Motor neuron (in vitro differentiated cells): ENCODE results near the gene IGF1R. TPM values are rescaled to one million over a fixed set of nuclear protein-coding genes. Genes with fewer than 3 reads are reported as not detected.
A peak's percentile ranks its signal among the peaks of the same experiment; 100 is the strongest.

Experiments used
- ATAC-seq, 8 experiments: fragments of 200-7000 bp; cut with Tn5 transposase; replicated peaks in 6 of 8; 2 replicates each; pipeline ENCODE4 v1.8.0; 2021; ENCODE audit warnings: mild to moderate bottlenecking in 8 of 8, moderate library complexity in 8 of 8
- H3K27ac ChIP-seq, 2 donors: fragments of 250-450 bp; sonication (Bioruptor Pico); 2 replicates each; pipeline ENCODE4 v1.9.0; 2021; ENCODE audit warnings: antibody characterized with exemption in 2 of 2, mild to moderate bottlenecking in 2 of 2, moderate library complexity in 1 of 2
- H3K4me1 ChIP-seq, 2 donors: fragments of 250-450 bp; sonication (Bioruptor Pico); replicated peaks in 1 of 2; 2 replicates each; pipeline ENCODE4 v1.6.1; 2021; ENCODE audit warnings: antibody characterized with exemption in 2 of 2, mild to moderate bottlenecking in 2 of 2, moderate library complexity in 1 of 2
- H3K4me3 ChIP-seq, 5 donors: fragments of 250-450 bp; sonication (Bioruptor Pico); 2 replicates each; pipeline ENCODE4 v1.9.0; 2021; ENCODE audit warnings: antibody characterized with exemption in 5 of 5, mild to moderate bottlenecking in 5 of 5, moderate library complexity in 4 of 5
- WGBS, 10 experiments: fragments of 450-650 bp; shearing (Covaris generic); methylation state at CpG; one replicate each; pipeline ENCODE4 v1.0.0; 2022; 5-methylcytosine and 5-hydroxymethylcytosine counted together
- in situ Hi-C, 9 experiments: fragments of 400-800 bp; cut with MboI; loops; one replicate each; pipeline ENCODE4 v1.15.0; 2021; ENCODE audit warnings: low sequenced_read_pairs in 9 of 9, low pct_unique_long_range_greater_than_20kb in 2 of 9; ENCODE audit not compliant: unreplicated experiment in 9 of 9
- total RNA-seq, 8 experiments: library from RNA; unstranded; fragments of 300-600 nt; gene quantifications; 2 replicates each; pipeline versions ENCODE4 v1.2.3 to v1.2.4, GENCODE V29; 2022

IGF1R gene
- total RNA-seq, 8 experiments from 2014 or later, result 12.5 to 43.5 (median 26.1) TPM

DNA sequence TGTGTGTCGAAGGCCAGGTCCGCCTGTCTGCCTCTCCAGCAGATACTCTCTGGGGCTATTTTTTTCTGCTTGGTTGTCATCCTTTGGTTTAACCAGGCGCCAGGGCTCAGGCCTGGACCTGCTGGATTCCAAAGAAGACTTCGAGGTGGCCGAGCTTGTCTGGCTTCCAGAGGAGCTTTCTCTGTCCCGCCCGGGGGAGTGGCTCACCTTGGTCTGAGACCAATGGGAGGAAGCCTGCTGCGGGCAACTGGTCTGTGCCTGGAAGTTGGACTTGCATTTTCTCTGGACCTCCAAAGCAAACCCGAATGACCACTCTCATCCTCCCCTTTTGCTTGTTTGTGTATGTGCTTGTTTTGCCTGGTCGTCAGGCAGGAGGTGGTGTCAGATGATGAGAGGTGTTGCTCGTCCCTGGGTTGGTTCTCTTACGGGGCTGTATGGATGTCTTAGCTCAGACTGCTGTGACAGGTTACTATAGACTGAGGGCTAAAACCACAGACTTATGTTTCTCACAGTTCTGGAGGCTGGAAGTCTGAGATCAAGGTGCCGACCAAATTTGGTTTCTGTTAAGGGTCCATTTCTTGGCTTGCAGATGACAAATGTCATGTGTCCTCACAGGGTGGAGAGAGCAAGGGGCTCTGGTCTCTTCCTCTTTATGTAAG is 19.3 kb downstream of the IGF1R start:
- no peak for ATAC-seq
- Histone ChIP-seq H3K27ac (no peak overlapping the region), H3K4me1 (peaks cover 25 to 26% of the 10 kb centered on the region in 2 donors), H3K4me3 (no peak overlapping the region)
- WGBS, 10 experiments, result 83 to 100% (median 95%) methylated on average over 1 to 10 of the region's 13 CpGs; no CpG with 5 or more reads in 1 of the 10 experiments
- in situ Hi-C loops, result loop anchor here in 1 of 9 experiments (25.0 kb wide), 1 partner anchor 395 kb away; no protein-coding TSS in a partner anchor

DNA sequence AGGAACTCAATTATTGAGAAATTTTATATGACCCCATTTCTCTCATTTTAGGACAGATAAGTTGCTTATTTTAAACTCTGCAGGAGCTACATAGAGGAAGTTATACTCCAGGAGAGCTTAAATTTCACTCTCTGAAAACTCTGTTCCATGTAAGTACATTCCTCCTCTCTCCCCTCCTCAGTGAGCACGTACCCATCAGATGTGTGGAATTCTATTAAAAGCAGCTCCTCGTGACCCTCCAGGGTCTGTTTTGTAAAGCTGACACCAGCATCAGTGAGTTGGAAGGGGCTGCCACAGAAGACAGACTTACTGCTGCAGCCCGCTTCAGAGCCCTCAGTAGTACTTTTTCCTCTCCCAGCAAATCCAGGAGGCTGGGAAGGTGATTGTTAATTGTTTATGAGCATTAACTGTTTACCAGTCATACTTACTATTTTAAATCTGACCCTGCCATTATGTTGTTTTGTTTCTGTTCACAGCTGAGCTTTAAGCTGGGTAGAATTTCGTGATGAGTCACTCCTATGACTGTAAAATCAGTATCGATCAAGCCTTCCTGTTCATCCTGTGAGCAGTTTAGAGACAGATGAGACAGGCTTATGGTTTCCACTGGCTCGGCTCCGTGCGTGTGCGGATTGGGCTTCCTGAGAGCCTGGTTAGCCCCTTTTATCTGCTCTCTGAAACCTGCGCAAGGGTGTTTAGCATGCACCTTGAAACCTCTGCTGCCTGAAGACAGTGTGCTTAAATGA is 20.4 kb downstream of the IGF1R start:
- peaks cover 25 to 26% of the 10 kb centered on the region in 2 donors for H3K4me1 ChIP-seq
- WGBS, 10 experiments, result 19 to 80% (median 59%) methylated on average over 2 to 10 of the region's 10 CpGs; no CpG with 5 or more reads in 1 of the 10 experiments
- in situ Hi-C loops, result loop anchor here in 1 of 9 experiments (25.0 kb wide), 1 partner anchor 394 kb away; no protein-coding TSS in a partner anchor
- ATAC-seq, result peak; percentile 25 to 92 (median 86)
- peak overlapping the region in 1 of 5 donors; percentile 5 for H3K4me3 ChIP-seq
- H3K27ac ChIP-seq, result no peak overlapping the region

GRCh38 chr15:98669638-98670037 is 21.3 kb downstream of the IGF1R start:
- Histone ChIP-seq H3K4me1 (peaks cover 25 to 26% of the 10 kb centered on the region in 2 donors), H3K27ac (no peak overlapping the region), H3K4me3 (no peak overlapping the region)
- ATAC-seq, result no peak
- WGBS, 10 experiments, result 90 to 92% methylated on average over 2 of the region's 7 CpGs; no CpG with 5 or more reads in 8 of the 10 experiments
- in situ Hi-C loops, result loop anchor here in 1 of 9 experiments (25.0 kb wide), 1 partner anchor 393 kb away; no protein-coding TSS in a partner anchor

GRCh38 chr15:98671060-98672008 is 23.0 kb downstream of the IGF1R start:
- 46 to 82% (median 55%) methylated on average over 2 to 6 of the region's 6 CpGs; no CpG with 5 or more reads in 4 of the 10 experiments for WGBS, 10 experiments
- Histone ChIP-seq H3K4me3 (no peak overlapping the region), H3K4me1 (peaks cover 25 to 26% of the 10 kb centered on the region in 2 donors), H3K27ac (no peak overlapping the region)
- peak in 2 of 8 experiments; percentile 30 to 67 for ATAC-seq
- in situ Hi-C loops, result loop anchor here in 1 of 9 experiments (25.0 kb wide), 1 partner anchor 391 kb away; no protein-coding TSS in a partner anchor

DNA sequence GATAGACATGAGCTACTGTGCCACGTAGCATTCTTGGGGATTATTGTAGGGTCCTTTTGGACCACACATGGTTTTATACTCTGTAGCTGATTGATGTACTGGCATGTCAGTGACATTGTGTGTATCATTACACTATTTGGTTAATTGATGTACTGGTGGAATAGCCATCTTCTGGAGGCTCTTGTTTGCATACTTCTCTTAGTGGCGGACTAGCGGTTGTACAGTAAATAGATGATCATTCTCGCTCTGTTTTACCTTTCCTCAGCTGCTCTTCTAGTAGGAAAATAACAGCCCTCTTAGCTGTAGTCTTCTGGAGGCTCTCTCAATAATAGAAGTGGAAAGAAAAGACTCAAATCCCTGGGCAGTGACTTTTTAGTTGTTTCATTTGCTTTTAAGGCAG is 24.8 kb downstream of the IGF1R start:
- Histone ChIP-seq H3K27ac (no peak overlapping the region), H3K4me3 (no peak overlapping the region), H3K4me1 (peaks cover 21 to 34% of the 10 kb centered on the region in 2 donors)
- in situ Hi-C loops, result loop anchor here in 1 of 9 experiments (25.0 kb wide), 1 partner anchor 389 kb away; no protein-coding TSS in a partner anchor
- ATAC-seq, result peak in 1 of 8 experiments; percentile 9
- WGBS, 10 experiments, result 60 to 100% (median 88%) methylated on average over 1 to 4 of the region's 4 CpGs; no CpG with 5 or more reads in 3 of the 10 experiments

DNA sequence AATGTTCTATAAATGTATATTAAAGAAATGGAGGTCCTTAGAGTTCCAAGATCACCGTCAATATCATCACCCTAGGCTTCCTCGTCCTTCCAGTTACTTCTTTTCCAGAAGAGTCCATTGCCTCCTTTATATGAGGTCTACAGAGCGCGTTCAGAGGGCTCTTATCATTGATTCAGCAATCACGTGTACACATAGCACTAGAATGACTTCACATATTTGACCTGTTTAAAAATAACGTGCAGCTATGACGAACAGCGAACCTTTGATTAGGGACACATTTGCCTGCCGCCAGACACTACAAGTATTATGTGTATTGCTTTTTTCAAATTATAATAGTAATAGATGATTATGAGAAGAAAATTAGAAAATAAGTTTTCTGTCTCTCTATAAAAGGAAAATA is 26.0 kb downstream of the IGF1R start:
- in situ Hi-C loops, result loop anchor here in 1 of 9 experiments (25.0 kb wide), 1 partner anchor 388 kb away; no protein-coding TSS in a partner anchor
- Histone ChIP-seq H3K4me1 (peaks cover 9 to 28% of the 10 kb centered on the region in 2 donors), H3K27ac (no peak overlapping the region), H3K4me3 (no peak overlapping the region)
- 90 to 100% (median 98%) methylated on average over 1 to 9 of the region's 9 CpGs; no CpG with 5 or more reads in 1 of the 10 experiments for WGBS, 10 experiments
- ATAC-seq, result peak in 1 of 8 experiments; percentile 15

DNA sequence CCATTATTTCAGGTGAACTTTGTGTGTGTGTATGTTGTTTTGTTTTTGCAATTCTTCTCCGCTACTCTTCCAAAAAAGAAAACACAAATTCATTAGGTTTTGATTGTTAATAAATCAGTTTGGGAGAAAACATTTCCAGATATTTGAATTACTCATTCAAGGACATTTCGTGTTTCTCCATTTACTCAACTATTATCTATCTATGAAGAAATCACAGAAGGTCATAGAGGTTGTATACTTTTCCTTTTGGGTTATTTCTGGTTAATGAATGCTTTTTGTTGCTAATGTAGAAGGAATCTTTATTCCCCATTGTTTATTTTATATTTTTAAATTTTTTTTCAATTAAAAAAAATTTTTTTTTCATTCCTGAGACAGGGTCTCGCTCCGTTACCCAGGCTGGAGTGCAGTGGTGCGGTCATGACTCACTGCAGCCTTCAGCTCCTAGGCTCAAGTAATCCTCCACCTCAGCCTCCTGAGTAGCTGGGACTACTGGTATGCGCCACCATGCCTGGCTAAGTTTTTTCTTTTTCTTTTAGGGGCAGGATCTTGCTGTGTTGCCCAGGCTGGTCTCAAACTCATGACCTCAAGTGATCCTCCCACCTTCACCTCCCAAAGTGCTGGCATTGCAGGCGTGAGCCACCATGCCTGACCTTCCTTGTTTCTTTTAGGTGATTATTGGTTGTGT is 28.4 kb downstream of the IGF1R start:
- 69 to 100% (median 93%) methylated on average over 1 to 6 of the region's 7 CpGs for WGBS, 10 experiments
- in situ Hi-C loops, result no loop called here
- no peak overlapping the region for H3K4me3 ChIP-seq
- no peak for ATAC-seq
- H3K27ac ChIP-seq, result no peak overlapping the region
- peaks cover 0 to 9% of the 10 kb centered on the region in 2 donors for H3K4me1 ChIP-seq

- H3K4me1 ChIP-seq, result peaks cover 0 to 9% of the 10 kb centered on the region in 2 donors
- in situ Hi-C loops, result no loop called here
- H3K27ac ChIP-seq, result no peak overlapping the region
- 64 to 100% (median 80%) methylated on average over 2 to 5 of the region's 5 CpGs; no CpG with 5 or more reads in 1 of the 10 experiments for WGBS, 10 experiments
- no peak overlapping the region for H3K4me3 ChIP-seq
- ATAC-seq, result peak in 1 of 8 experiments; percentile 28
Observed at GRCh38 chr15:98677345-98678059, 29.2 kb downstream of the IGF1R start.

- no peak for ATAC-seq
- H3K4me3 ChIP-seq, result no peak overlapping the region
- peaks cover 3 to 12% of the 10 kb centered on the region in 2 donors for H3K4me1 ChIP-seq
- in situ Hi-C loops, result no loop called here
- no peak overlapping the region for H3K27ac ChIP-seq
- 40 to 100% (median 95%) methylated on average over 1 to 7 of the region's 7 CpGs; no CpG with 5 or more reads in 2 of the 10 experiments for WGBS, 10 experiments
Observed at GRCh38 chr15:98678484-98678883, 30.1 kb downstream of the IGF1R start.

- Histone ChIP-seq H3K27ac (no peak overlapping the region), H3K4me3 (no peak overlapping the region), H3K4me1 (peaks cover 12 to 21% of the 10 kb centered on the region in 2 donors)
- 67 to 100% (median 93%) methylated on average over 1 to 6 of the region's 7 CpGs; no CpG with 5 or more reads in 1 of the 10 experiments for WGBS, 10 experiments
- in situ Hi-C loops, result no loop called here
- no peak for ATAC-seq
Observed at GRCh38 chr15:98681061-98681460, 32.7 kb downstream of the IGF1R start.

DNA sequence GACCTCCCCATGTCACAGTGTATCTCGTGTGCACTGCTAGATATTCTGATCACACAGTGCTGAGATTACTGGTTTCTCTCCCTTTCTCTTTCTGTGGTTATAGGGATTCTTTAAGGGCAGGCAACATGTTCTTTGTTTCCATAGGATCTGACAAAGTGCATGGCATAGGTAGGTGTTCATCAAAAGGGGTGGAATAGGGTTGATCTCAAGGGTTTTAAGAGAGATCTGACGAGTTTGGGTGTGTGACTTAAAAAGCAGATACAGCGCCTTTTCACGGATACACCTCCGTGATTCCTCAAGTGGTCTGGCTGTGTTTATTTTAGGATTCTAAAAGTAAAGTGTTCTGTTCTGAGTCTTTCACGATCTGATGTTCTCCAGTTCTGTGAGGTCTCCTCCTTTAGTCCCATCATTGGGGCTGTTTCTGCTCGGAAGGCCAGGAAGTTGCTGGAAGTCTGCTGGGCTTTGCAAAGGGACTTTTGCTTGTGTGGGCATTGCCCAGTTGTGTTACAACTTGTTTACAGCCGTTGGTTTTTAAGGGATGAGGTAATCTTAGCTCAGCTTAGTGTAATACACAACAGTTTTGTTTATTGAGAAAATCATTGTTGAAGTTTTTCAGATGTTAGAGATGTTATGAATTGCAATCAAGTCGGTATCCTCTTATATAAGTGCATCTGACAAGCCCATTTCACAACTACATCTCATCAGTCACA is 34.8 kb downstream of the IGF1R start:
- in situ Hi-C loops, result no loop called here
- WGBS, 10 experiments, result 14 to 95% (median 66%) methylated on average over 2 to 9 of the region's 9 CpGs; no CpG with 5 or more reads in 2 of the 10 experiments
- H3K4me1 ChIP-seq, result peaks cover 12 to 19% of the 10 kb centered on the region in 2 donors
- H3K4me3 ChIP-seq, result no peak overlapping the region
- ATAC-seq, result peak in 2 of 8 experiments; percentile 25 to 27
- no peak overlapping the region for H3K27ac ChIP-seq
